ENCODE measurements around the gene SMG6. TPM values are rescaled to one million over a fixed set of nuclear protein-coding genes. Genes with fewer than 3 reads are reported as not detected.

SMG6 gene
- total and polyA plus RNA-seq, 2 of the 8 experiments (the other 6 are each of a cell fraction or from before 2014, with no cell fraction given), result 18.5 to 25.2 TPM

- no peak overlapping the region for H4K5ac ChIP-seq (ENCODE audit: insufficient read length, low read depth, low read length)
- H3K4me3 ChIP-seq (ENCODE audit: extremely low read depth in 1 of 4, insufficient read depth in 2 of 4, low read depth in 3 of 4, low read length in 4 of 4), result no peak overlapping the region
- H2AK5ac ChIP-seq (ENCODE audit: low read depth, low read length), result no peak overlapping the region
- peaks cover 22 to 59% (median 53%) of the 10 kb centered on the region in 4 experiments for H3K27me3 ChIP-seq (replicated peaks in 1 of 4; ENCODE audit: control insufficient read depth in 3 of 4, extremely low read depth in 1 of 4, insufficient read depth in 3 of 4, low read length in 3 of 4)
- H2BK20ac ChIP-seq (ENCODE audit: low read length), result no peak overlapping the region
- no peaks in the 10 kb centered on the region for H3K79me1 ChIP-seq (ENCODE audit: low read depth, low read length)
- H2BK12ac ChIP-seq (ENCODE audit: low read depth, low read length), result no peak overlapping the region
- H3K9ac ChIP-seq (replicated peaks in 1 of 4; ENCODE audit: extremely low read depth in 1 of 4, low read depth in 3 of 4, low read length in 3 of 4), result no peak overlapping the region
- 86% methylated on average over 8 of the region's 8 CpGs; no CpG with 5 or more reads in 1 of the 2 experiments for WGBS, 2 experiments (ENCODE audit: extremely low coverage in 1 of 2, insufficient coverage in 1 of 2, insufficient read length in 1 of 2, insufficient replicate concordance in 2 of 2, low coverage in 1 of 2, low lambda C conversion rate in 2 of 2, missing lambda C conversion rate in 1 of 2)
- H2BK120ac ChIP-seq (replicated peaks; ENCODE audit: low read depth, low read length), result no peak overlapping the region
- no peak overlapping the region for H3K27ac ChIP-seq (ENCODE audit: low read depth, low read length)
- H2BK15ac ChIP-seq (ENCODE audit: low read length), result no peak overlapping the region
- H3K4ac ChIP-seq (replicated peaks; ENCODE audit: insufficient read length, low read depth, low read length), result no peak overlapping the region
- no peak overlapping the region for H3K23ac ChIP-seq (ENCODE audit: insufficient read length)
- H3K36me3 ChIP-seq (ENCODE audit: control insufficient read depth in 2 of 4, insufficient read depth in 4 of 4, low read length in 3 of 4), result peaks cover 0 to 3% (median 0%) of the 10 kb centered on the region in 4 experiments; a peak in 1 of 8 replicates
- ChIA-PET CTCF (ENCODE audit: partially characterized antibody) (interaction anchor here (0.8 to 1.9 kb wide), 9 partner anchors 9 to 154 kb away, joined by 3 to 6 read pairs (median 4); no protein-coding TSS in a partner anchor), POLR2A (ENCODE audit: partially characterized antibody) (interaction anchor here (0.6 to 0.7 kb wide), 2 partner anchors 93 to 602 kb away, joined by 3 to 5 read pairs; no protein-coding TSS in a partner anchor)
- peaks cover 2% of the 10 kb centered on the region in 2 experiments for H4K20me1 ChIP-seq (replicated peaks in 1 of 2; ENCODE audit: control insufficient read depth in 1 of 2, insufficient read depth in 2 of 2, low read length in 2 of 2)
- H3K9me3 ChIP-seq (ENCODE audit: insufficient read depth in 2 of 2, low read depth in 1 of 2, low read length in 1 of 2), result no peaks in the 10 kb centered on the region
- no peak overlapping the region for H3K14ac ChIP-seq (ENCODE audit: insufficient read length)
- H2AFZ ChIP-seq (ENCODE audit: low read length), result no peak overlapping the region
- no peak overlapping the region for H2BK5ac ChIP-seq (ENCODE audit: low read depth, low read length)
- H4K8ac ChIP-seq (ENCODE audit: extremely low read depth, insufficient read depth, low read length), result no peak overlapping the region
- DNase-seq (ENCODE audit: low read depth in 1 of 2, low spot score in 2 of 2), result no peak
- no peak for FAIRE-seq
- no peak overlapping the region for H4K91ac ChIP-seq (replicated peaks; ENCODE audit: insufficient read length, low read length)
- peaks cover 0 to 12% (median 6%) of the 10 kb centered on the region in 4 experiments; a peak in 6 of 7 replicates for H3K4me1 ChIP-seq (replicated peaks in 1 of 4; ENCODE audit: control insufficient read depth in 3 of 4, insufficient read depth in 4 of 4, low read length in 3 of 4)
- no peak overlapping the region for H3K18ac ChIP-seq (ENCODE audit: extremely low read depth, low read length)
- H3K23me2 ChIP-seq (ENCODE audit: low read depth, low read length), result peaks cover 4% of the 10 kb centered on the region; the same call in 1 of the 2 replicates
- H3K79me2 ChIP-seq (ENCODE audit: control insufficient read depth in 1 of 2, insufficient read depth in 2 of 2, low read length in 2 of 2), result no peaks in the 10 kb centered on the region
- no peak overlapping the region for H3K4me2 ChIP-seq (ENCODE audit: insufficient read depth in 1 of 2, low read depth in 2 of 2, low read length in 2 of 2)
- no peak overlapping the region for H3K56ac ChIP-seq (replicated peaks; ENCODE audit: insufficient read length, low read depth, low read length)
- TF ChIP-seq SIRT6 (IDR thresholded peaks at IDR 0.05; ENCODE audit: low read length), result no peak
Observed at GRCh38 chr17:2019723-2020122, 283.9 kb downstream of the SMG6 start.
